Fibroblast of lung (primary cell): ENCODE results near the gene FHDC1.

ENCODE experiments used
- EZH2 ChIP-seq: IDR thresholded peaks from 2 replicates; pipeline ENCODE4 v1.5.1; 2012; ENCODE audit warnings: low read length, control low read depth, mild to moderate bottlenecking; ENCODE audit errors: missing control alignments
- TF ChIP-seq, protein P1 (sequence below), 2 donors: IDR thresholded peaks in 1 of 2; conservative IDR thresholded peaks in 1 of 2; 1 replicate in 1 of 2; 2 replicates in 1 of 2; pipeline ENCODE4 v1.5.1; 2011 to 2012; ENCODE audit warnings: low read length in 2 of 2, control low read depth in 1 of 2, inconsistent platforms in 1 of 2, low read depth in 1 of 2, mild to moderate bottlenecking in 1 of 2

GRCh38 chr4:152992466-152992865 is 56.3 kb downstream of the FHDC1 start:
- TF ChIP-seq, protein P1, sequence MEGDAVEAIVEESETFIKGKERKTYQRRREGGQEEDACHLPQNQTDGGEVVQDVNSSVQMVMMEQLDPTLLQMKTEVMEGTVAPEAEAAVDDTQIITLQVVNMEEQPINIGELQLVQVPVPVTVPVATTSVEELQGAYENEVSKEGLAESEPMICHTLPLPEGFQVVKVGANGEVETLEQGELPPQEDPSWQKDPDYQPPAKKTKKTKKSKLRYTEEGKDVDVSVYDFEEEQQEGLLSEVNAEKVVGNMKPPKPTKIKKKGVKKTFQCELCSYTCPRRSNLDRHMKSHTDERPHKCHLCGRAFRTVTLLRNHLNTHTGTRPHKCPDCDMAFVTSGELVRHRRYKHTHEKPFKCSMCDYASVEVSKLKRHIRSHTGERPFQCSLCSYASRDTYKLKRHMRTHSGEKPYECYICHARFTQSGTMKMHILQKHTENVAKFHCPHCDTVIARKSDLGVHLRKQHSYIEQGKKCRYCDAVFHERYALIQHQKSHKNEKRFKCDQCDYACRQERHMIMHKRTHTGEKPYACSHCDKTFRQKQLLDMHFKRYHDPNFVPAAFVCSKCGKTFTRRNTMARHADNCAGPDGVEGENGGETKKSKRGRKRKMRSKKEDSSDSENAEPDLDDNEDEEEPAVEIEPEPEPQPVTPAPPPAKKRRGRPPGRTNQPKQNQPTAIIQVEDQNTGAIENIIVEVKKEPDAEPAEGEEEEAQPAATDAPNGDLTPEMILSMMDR (conservative IDR thresholded peaks at IDR 0.05 in 1 of 2, IDR thresholded peaks at IDR 0.05 in 1 of 2; ENCODE audit: low read depth in 1 of 2, low read length in 2 of 2), result no peak
- no peak for TF ChIP-seq EZH2
